ENCODE data around the gene GALNTL6.

DNA sequence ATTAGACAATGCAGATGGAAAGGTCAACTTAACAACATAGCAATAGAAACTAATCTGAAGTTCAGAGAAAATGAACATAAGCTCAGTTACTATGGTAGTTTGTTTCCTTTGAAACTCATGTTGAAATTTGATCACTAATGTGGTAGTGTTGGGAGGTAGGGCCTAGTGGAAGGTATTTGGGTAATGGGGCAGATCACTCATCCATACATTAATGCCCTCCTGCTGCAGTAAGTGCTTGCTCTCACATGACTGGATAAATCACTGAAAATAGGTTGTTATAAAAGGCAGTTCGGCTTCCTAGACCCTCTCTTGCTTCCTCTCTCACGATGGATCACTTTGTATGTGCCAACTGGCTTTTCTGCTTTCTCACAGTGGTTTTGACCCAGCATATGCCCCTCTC lies 788.0 kb downstream of the GALNTL6 start:
- TF ChIP-seq EZH2phosphoT487 (IDR thresholded peaks at IDR 0.05; ENCODE audit: insufficient read depth, low read depth), result no peak
- TF ChIP-seq EZH2 (IDR thresholded peaks at IDR 0.05; ENCODE audit: insufficient read depth, poor library complexity, severe bottlenecking), result no peak
